Ectodermal cell (in vitro differentiated cells): Measurements from ENCODE around the gene PARN.
"Not testable (repeated sequence)": the region's sequence is repeated elsewhere in the genome, so short reads cannot be mapped to it uniquely, and the experiment has no call there.

ENCODE experiments used
- H3K27ac ChIP-seq: 2 replicates; pipeline ENCODE4 v1.7.0; 2013; ENCODE audit warnings: mild to moderate bottlenecking, low read depth, low read length; ENCODE audit not compliant: insufficient read depth, poor library complexity, severe bottlenecking
- H3K27me3 ChIP-seq: 2 replicates; pipeline ENCODE4 v1.7.0; 2013; ENCODE audit warnings: mild to moderate bottlenecking, low read length; ENCODE audit not compliant: insufficient read depth, control insufficient read depth, poor library complexity, severe bottlenecking
- H3K36me3 ChIP-seq: one replicate; pipeline ENCODE4 v1.7.0; 2013; ENCODE audit warnings: low read length; ENCODE audit not compliant: control insufficient read depth, insufficient read depth
- H3K4me1 ChIP-seq: one replicate; pipeline ENCODE4 v1.7.0; 2013; ENCODE audit warnings: low read length; ENCODE audit not compliant: control insufficient read depth, insufficient read depth
- H3K4me3 ChIP-seq: 2 replicates; pipeline ENCODE4 v1.7.0; 2013; ENCODE audit warnings: low read depth, low read length, control low read depth; ENCODE audit not compliant: insufficient read depth
- H3K9me3 ChIP-seq: 2 replicates; pipeline ENCODE4 v1.7.0; 2013; ENCODE audit warnings: mild to moderate bottlenecking, low read length, moderate library complexity; ENCODE audit not compliant: control insufficient read depth
- WGBS, 2 experiments: methylation state at CpG; one replicate each; pipeline ENCODE4 v1.1.7; 2013; ENCODE audit warnings: missing lambda C conversion rate in 2 of 2; 5-methylcytosine and 5-hydroxymethylcytosine counted together

PARN gene

GRCh38 chr16:14658063-14658462 lies 28.0 kb upstream of the PARN start:
- Histone ChIP-seq H3K4me3 (no peak overlapping the region), H3K27ac (no peak overlapping the region)
- 96 to 97% methylated on average over 2 of the region's 2 CpGs for WGBS, 2 experiments

DNA sequence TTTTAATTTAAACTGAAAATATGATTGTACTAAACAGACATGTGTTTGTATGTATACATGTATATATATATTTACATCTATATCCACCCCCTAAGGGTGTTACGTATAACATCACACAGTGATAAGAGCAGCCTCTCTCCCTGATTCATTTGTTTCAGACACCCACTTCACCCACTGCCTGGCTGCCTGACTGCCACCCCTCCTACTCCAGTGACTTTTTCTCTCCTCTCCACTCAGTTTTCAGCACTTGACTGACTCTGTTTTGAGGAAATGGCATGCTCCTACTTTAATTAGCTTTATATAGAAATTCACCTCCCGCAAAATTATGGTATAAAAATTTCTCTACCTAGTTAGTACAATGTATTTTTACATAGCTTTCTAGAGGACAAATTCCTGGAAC lies 22.7 kb upstream of the PARN start:
- Histone ChIP-seq H3K4me1 (no peaks in the 10 kb centered on the region), H3K4me3 (no peak overlapping the region), H3K27ac (no peak overlapping the region), H3K36me3 (peaks cover 39% of the 10 kb centered on the region), H3K9me3 (no peaks in the 10 kb centered on the region), H3K27me3 (no peaks in the 10 kb centered on the region)
- WGBS, 2 experiments: 97 to 100% methylated on average over 2 of the region's 2 CpGs

More at GRCh38 chr16:14658063-14658462, 28.0 kb upstream of the PARN start:
- Histone ChIP-seq H3K9me3 (no peaks in the 10 kb centered on the region), H3K36me3 (peaks cover 33% of the 10 kb centered on the region), H3K4me1 (no peaks in the 10 kb centered on the region), H3K27me3 (no peaks in the 10 kb centered on the region)

- no peak overlapping the region for H3K4me3 ChIP-seq
- H3K4me1 ChIP-seq: no peaks in the 10 kb centered on the region
- 96 to 98% methylated on average over 6 of the region's 6 CpGs for WGBS, 2 experiments
- no peaks in the 10 kb centered on the region for H3K9me3 ChIP-seq
- H3K36me3 ChIP-seq: peaks cover 40% of the 10 kb centered on the region
- no peaks in the 10 kb centered on the region for H3K27me3 ChIP-seq
- H3K27ac ChIP-seq: no peak overlapping the region
Measured at GRCh38 chr16:14650629-14651028, 20.6 kb upstream of the PARN start.

- H3K27me3 ChIP-seq: no peaks in the 10 kb centered on the region
- no peaks in the 10 kb centered on the region for H3K9me3 ChIP-seq
- no peak overlapping the region for H3K27ac ChIP-seq
- 94 to 95% methylated on average over 10 of the region's 10 CpGs for WGBS, 2 experiments
- no peaks in the 10 kb centered on the region for H3K4me1 ChIP-seq
- no peak overlapping the region for H3K4me3 ChIP-seq
- H3K36me3 ChIP-seq: peaks cover 35% of the 10 kb centered on the region
Measured at GRCh38 chr16:14649816-14650215, 19.8 kb upstream of the PARN start.

DNA sequence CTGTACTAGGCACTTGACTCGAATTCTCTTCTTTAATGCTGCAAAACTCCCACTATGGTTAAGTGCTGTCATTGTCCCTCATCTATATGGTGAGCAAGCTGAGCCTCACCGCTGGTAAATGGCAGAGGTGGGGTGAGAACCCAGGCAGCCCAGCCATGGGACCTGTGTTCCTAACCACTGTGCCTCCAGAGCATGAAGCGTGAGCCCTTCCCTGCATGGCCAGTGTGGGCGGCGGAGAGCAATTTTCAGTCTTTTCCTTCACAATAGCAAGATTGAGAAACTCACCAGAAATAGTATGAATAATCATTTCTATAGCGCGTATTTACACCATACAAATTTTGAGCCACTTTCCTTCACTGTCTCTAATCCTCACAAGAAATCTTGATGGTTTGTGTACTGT lies 11.9 kb upstream of the PARN start:
- Histone ChIP-seq H3K4me1 (no peaks in the 10 kb centered on the region), H3K27me3 (no peaks in the 10 kb centered on the region), H3K9me3 (no peaks in the 10 kb centered on the region), H3K36me3 (peaks cover under 1% of the 10 kb centered on the region), H3K27ac (no peak overlapping the region), H3K4me3 (no peak overlapping the region)
- WGBS, 2 experiments: 89 to 94% methylated on average over 7 of the region's 7 CpGs

- Histone ChIP-seq H3K4me1 (peaks cover under 1% of the 10 kb centered on the region), H3K4me3 (no peak overlapping the region), H3K27me3 (no peaks in the 10 kb centered on the region), H3K36me3 (no peaks in the 10 kb centered on the region), H3K27ac (no peak overlapping the region), H3K9me3 (no peaks in the 10 kb centered on the region)
- WGBS, 2 experiments: 89 to 94% methylated on average over 8 of the region's 8 CpGs
Measured at GRCh38 chr16:14641206-14641605, 11.1 kb upstream of the PARN start.

- 94 to 95% methylated on average over 10 of the region's 10 CpGs for WGBS, 2 experiments
- H3K36me3 ChIP-seq: no peaks in the 10 kb centered on the region
Measured at GRCh38 chr16:14640538-14640937, 10.5 kb upstream of the PARN start.

GRCh38 chr16:14636951-14637240 lies 6.8 kb upstream of the PARN start:
- not testable (repeated sequence) for H3K36me3 ChIP-seq, H3K27ac ChIP-seq
- WGBS, 2 experiments: no CpG with 5 or more reads among the region's 1 CpG

More at GRCh38 chr16:14640538-14640937, 10.5 kb upstream of the PARN start:
- H3K27ac ChIP-seq: no peak overlapping the region
- no peaks in the 10 kb centered on the region for H3K9me3 ChIP-seq
- H3K4me1 ChIP-seq: peaks cover 7% of the 10 kb centered on the region
- no peak overlapping the region for H3K4me3 ChIP-seq
- H3K27me3 ChIP-seq: no peaks in the 10 kb centered on the region

DNA sequence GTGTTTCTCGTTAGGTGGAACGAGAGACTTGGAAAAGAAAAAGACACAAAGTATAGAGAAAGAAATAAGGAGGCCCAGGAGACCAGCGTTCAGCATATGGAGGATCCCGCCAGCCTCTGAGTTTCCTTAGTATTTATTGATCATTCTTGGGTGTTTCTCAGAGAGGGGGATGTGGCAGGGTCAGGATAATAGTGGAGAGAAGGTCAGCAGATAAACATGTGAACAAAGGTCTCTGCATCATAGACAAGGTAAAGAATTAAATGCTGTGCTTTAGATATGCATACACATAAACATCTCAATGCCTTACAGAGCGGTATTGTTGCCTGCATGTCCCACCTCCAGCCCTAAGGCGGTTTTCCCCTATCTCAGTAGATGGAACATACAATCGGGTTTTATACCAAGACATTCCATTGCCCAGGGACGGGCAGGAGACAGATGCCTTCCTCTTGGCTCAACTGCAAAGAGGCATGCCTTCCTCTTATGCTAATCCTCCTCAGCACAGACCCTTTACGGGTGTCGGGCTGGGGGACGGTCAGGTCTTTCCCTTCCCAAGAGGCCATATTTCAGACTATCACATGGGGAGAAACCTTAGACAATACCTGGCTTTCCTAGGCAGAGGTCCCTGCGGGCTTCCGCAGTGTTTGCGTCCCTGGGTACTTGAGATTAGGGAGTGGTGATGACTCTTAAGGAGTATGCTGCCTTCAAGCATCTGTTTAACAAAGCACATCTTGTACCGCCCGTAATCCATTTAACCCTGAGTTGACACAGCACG lies 6.3 kb upstream of the PARN start:
- WGBS, 2 experiments: 14 to 17% methylated on average over 11 to 13 of the region's 17 CpGs
- H3K9me3 ChIP-seq, H3K4me3 ChIP-seq, H3K36me3 ChIP-seq, H3K27ac ChIP-seq, H3K27me3 ChIP-seq: not testable (repeated sequence)
- H3K4me1 ChIP-seq: peaks cover 12% of the 10 kb centered on the region

More at GRCh38 chr16:14636951-14637240, 6.8 kb upstream of the PARN start:
- H3K4me3 ChIP-seq, H3K9me3 ChIP-seq, H3K27me3 ChIP-seq: not testable (repeated sequence)
- H3K4me1 ChIP-seq: peaks cover 12% of the 10 kb centered on the region

DNA sequence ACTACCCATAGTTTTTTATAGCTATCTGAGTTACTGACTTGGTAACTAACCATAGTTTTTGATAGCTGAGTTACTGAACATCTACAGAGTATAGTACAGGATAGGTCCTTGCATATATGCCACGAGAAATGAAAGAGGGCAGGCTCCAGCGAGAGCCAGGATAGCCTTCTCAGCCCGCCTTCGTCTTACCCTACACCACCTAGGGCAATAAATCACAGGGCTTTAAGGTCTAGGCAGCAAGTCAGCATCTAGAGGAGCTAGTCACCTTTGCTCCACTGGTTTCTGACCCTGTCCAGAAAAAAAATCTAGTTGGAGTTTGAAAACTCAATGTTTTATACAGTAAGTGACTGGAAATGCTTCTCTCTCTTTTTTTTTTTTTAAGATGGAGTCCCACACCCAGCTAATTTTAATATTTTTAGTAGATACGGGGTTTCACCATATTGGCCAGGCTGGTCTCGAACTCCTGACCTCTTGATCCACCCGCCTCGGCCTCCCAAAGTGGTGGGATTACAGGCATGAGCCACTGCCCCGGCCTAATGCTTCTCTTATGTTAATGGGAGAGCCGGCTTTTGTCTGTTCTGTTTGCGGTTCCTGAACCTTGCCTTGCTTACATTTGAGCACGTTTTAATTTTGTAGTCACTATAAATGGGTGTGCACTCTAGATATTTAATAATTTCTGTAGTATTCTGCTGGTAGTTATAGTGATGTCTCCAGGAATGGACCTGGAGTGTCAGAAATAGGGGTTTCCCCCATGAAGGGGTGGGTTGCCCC lies 5.5 kb upstream of the PARN start:
- H3K4me1 ChIP-seq: peaks cover 12% of the 10 kb centered on the region
- peak overlapping the region; percentile 42 for H3K27ac ChIP-seq
- H3K27me3 ChIP-seq: no peaks in the 10 kb centered on the region
- WGBS, 2 experiments: 57 to 59% methylated on average over 12 of the region's 12 CpGs
- H3K36me3 ChIP-seq: no peaks in the 10 kb centered on the region
- no peak overlapping the region for H3K4me3 ChIP-seq
- H3K9me3 ChIP-seq: no peaks in the 10 kb centered on the region
